NCI-H526 treated with DMSO at 0.1 percent for 48 hours (cell line): ENCODE results near the gene ZNF483.
"Not testable (repeated sequence)": the region's sequence is repeated elsewhere in the genome, so short reads cannot be mapped to it uniquely, and the experiment has no call there.

Experiments
- DNase-seq: peaks from one replicate; lab custom pipeline; 2025; lab: John Stamatoyannopoulos, UW

The ZNF483 gene

DNA sequence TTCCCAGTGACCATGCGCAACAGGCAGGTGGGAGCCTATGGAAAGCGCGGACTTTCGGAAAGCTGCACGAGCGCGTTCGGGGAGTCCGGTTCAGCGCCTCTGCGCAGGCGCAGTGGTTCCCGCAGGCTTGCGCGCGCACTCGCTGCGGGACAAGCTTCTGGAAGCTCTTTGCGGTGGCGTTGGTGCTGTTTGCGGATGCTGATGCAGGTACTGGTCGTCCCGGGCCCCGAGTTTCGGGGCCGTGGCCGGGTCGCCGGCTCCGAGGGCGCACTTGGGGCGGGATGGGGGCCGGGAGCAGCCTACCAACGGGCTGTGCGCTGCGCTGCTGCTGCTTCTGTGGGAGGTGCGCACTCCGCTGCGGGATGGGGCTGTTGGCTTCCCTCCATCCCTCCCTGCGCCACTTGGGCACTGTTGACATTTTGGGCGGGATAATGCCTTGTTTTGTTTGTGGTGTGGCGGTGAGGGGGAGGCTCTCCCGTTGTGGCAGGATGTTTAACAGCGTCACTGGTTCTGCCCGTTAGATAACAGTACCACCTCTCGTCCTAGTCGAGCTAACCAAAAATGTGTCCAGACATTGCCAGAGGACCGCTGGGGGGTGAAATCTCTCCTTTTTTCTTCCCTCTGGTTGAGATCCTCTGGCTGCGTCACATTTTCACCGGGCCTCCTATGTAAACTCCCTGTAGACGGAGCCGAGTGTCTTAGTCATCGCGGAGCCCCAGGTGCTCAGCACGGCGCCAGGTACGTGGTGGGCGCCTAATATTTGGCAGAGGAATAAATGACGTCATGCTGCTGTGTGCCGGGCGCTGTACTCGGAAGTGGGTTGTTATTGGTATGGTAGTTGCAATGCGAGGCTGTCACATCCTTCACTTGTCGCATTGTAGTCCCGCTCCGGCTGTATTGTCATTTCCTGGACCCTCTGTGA lies at the start of gene ZNF483:
Gene ZNF483 (plus strand): TSS at position 124 of the 922 bp plus-strand sequence. CDS start 2,217 bp downstream, outside the sequence.
- DNase-seq: peak; percentile 62

DNA sequence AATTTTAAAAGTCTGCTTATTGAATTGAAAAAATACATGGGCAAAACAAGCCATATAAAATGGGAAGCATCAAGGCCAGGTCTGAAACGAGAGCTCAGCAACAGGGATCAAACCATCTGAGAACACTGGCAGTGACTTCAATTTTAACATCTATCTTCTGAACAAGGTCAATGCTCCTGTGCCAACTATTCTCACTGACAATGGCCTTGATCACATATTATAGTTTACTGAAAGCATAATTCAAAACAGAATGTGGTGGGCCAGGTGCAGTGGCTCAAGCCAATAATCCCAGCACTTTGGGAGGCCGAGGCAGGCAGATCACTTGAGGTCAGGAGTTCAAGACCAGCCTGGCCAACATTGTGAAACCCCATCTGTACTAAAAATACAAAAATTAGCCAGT lies 49.8 kb upstream of the ZNF483 start:
- DNase-seq: no peak

DNA sequence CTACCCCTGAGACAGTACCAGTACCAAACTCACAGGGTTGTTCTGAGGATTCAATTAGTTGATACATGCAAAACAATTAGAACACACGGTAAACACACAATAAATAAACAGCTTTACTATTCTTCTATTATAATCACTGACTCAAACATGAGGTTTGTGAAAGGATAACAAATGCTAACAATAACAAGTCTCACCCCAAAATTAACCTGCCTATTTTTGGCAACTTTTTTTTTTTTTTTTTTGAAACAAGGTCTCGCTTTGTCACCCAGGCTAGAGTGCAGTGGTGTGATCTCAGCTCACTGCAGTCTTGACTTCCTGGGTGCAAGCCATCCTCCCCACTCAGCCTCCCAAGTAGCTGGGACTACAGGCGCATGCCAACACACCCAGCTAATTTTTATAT lies 47.3 kb upstream of the ZNF483 start:
- no peak for DNase-seq

DNA sequence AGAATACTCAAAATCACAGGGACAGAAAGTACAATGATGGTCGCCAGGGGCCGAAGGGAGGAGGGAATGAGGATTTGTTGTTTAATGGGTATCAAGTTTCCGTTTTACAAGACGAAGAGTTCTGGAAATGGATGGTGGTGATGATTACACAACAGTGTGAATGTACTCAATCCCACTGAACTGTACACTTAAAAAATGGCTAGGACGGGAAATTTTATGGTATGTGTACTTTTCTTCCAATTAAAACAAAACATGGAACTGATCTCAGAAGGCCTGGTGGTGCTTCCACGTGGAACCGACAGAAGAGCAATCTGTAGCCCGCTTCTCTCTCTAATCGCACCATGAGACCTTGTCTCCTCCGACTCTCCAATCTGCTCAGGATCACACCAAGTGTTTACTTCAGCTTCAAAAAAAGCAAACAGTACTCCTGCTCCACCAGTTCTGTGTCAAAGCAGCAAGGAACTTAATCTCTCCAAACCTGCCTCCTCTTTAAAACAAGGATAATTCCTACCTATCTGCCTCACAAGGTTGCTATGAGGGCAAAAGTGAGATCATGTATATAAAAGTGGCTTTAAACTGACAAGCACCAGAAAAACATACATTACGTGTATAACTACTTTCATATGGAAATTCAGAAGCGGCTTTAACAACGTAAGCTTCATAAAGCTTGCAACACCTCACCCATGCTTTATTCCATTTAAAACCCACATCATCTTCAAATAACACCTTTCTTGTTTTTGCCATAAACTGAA lies 42.9 kb upstream of the ZNF483 start:
- DNase-seq: peak; percentile 36

DNA sequence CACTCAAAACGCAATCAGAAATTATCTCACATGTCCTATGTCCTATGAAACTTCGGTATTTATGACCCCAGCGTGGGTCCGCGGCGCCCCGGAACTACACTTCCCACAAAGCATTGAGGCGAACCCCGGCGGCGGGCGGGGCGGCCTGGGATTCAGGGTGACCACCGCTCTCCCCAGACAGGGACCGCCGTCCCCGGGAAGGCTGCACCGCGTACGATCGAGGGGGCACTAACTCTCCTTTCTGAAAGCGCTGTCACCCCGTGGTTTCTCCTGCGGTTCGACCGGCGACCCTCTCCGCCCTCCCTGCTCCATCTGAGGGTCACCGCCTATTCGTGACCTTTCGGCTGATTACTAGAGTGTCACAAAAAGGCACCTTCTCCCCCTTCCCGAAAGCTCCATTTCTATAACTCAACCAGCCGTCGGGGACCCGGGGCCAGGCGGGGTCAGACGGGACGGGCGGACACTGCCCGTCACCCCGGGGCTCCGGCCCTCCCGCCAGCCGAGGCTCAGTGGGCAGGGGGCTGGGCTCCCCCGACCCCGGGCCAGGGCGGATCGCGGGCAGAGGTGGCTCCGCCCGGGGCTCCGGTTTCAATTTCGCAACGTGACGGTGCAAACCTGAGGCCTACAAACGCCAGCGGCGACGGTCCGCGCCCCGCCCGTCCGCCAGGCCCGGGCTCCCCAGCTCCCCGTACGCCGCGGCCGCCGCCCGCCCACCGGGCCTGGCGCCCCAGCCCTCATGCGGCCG lies 42.1 kb upstream of the ZNF483 start:
- DNase-seq: peak; percentile 27

DNA sequence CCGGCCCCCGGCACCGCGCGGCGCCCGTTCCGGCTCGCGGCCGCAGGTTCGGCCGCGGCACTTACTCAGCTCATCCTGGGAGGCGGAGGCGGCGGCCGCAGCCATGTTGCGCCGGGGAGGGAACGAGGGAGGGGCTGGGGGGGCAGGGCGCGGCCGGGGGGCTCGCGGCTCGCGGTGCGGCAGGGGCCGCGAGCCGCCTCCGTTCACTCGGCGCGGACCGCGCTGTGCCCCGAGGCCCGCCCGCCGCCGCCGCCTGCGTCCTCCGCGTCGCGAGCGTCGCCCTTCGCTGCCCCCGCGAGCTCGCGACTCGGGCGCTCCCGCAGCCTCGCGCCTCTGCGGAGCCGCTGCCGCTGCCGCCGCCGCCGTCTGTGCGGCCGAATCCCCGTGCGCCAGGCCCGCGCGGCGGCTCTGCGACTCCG lies 41.5 kb upstream of the ZNF483 start:
- no peak for DNase-seq

DNA sequence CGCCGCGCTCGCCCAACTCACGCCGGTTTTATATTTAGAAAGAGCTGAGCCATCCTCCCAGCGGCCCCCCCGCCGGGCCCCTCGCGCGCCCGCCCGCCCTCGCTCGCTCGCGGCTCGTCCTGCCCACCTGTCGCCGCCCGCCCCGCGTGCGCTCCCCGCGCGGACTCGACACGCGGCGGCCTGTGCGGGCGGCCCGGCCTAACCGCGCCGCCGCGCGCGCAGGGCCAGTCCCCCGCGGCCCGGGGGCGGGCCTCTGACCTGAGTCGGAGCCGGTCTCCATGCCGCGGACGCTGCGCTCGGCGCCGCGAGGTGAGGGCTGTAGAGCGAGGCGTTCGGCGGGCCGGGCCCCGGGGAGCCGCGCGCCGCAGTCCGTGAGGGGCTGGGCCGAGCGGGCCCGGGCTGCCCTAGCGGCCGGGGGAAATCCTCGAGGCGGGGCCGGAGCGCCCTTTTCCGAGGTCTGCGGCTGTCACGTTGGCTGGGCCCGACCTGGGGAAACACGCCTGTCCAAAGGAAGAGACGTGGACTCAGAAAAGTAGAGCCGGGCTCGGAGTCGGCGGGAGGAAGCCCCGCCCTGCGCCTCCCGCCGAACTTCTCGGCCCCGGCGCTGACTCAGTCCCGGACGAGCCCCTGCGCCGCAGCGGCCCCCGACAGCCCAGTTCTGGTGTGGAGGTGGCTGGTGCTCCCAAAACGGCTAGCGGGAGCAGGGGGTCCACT lies 41.0 kb upstream of the ZNF483 start, which contains the start of gene ECPAS:
Gene ECPAS (minus strand): TSS at position 526 of the 714 bp plus-strand sequence. CDS start 11,465 bp downstream, outside the sequence.
- peak; percentile 26 for DNase-seq

DNA sequence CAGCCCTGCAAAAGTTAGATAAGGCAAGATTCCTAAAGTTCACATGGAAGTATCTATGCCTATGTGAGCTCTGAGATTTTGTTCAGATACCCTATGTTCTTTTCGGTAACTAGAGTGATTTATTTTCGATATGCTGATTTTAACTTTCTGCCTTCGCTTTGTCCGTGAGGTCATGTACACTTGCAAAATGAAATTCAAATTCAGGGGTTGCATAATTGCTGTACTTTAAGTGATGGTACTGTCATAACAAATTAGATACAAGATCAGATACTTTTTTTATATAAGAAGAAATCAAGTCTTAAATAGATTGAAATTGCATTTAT lies 40.4 kb upstream of the ZNF483 start:
- no peak for DNase-seq

DNA sequence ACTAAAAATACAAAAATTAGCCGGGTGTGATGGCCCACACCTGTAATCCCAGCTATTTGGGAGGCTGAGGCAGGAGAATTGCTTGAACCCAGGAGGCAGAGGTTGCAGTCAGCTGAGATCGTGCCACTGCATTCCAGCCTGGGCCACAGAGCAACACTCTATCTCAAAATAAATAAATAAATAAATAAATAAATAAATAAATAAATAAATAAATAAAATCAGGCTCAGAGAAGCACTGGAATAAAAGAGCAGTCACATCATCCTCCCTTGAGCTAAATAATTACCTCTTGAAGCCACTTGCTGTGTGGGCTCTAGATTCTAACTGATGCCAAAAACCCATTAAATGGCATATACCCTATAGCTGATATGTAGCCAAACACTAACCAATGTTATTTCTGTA lies 27.8 kb upstream of the ZNF483 start:
- not testable (repeated sequence) for DNase-seq

DNA sequence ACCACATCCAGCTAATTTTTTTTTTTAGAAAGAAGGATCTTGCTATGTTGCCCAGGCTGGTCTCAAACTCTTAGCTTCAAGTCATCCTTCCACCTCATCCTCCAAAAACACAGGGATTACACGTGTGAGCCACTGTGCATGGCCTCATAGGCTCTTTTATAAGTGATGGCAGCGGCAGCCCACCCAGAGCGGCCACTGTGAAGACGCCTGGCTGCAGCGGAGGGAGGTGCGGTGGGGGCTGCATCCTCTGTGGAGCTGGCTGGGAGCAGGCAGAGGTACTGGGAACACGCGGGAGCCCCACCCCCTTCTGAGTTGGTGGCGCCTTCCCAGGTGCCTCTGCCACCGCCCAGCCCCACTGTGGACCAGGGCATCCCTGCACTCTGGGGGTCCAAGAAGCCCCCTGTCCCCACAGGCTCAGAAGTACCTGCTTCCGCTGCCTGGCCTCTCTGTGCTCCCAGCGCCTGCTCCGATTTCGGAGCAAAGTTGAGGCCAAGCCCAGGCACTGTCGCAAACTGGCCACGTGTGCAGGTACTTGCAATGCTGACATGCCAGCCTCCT lies 23.9 kb upstream of the ZNF483 start:
- no peak for DNase-seq

DNA sequence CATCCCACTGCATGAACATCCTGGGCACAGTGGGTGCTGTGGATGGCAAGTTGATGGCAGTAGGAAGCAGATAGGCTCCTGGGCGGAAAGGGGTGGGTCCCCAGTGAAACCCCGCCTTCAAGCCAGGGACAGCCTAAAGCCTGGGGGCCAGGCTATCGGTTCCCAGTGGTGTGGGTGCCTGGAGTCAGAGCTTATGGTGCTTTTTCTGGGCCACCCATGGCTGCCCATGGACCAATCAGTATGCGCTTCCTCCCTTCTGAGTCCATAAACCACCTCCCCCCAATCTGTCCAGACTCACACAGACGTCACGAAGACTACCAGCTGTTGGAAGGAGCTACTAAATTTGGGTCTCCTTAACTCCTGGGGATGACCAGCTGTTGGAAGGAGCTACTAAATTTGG lies 23.3 kb upstream of the ZNF483 start:
- DNase-seq: no peak

DNA sequence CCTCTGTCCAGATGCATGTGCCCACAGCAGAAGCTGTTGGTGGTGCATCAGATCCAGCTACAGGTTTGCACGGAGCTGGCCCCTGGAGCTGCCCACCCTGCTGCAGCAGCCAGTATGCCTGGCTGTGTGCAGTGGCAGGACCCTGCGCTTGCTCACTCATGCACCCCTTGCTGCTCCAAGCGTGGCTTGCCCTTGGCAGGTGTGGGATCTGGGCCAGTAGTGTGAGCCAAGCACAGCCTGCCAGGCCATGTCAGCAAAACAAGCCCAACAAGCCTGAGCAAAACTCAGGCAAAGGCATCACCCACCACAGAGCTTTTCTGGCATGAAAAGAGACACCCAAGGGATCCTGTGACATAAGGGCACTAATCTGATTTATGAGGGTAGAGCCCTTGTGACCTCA lies 22.5 kb upstream of the ZNF483 start:
- no peak for DNase-seq

DNA sequence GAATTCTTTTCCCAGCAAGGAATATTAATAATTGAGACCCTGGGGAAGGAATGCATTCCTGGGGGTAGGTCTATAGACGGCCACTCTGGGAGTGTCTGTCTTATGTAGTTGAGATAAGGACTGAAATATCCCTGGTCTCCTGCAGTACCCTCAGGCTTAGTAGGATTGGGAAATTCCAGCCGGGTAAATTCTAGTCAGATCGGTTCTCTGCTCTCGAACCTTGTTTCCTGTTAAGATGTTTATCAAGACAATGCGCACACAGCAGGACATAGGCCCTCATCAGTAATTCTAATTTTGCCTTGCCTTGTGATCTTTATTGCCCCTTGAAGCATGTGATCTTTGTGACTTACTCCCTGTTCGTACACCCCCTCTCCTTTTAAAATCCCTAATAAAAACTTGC lies 13.4 kb upstream of the ZNF483 start:
- not testable (repeated sequence) for DNase-seq

DNA sequence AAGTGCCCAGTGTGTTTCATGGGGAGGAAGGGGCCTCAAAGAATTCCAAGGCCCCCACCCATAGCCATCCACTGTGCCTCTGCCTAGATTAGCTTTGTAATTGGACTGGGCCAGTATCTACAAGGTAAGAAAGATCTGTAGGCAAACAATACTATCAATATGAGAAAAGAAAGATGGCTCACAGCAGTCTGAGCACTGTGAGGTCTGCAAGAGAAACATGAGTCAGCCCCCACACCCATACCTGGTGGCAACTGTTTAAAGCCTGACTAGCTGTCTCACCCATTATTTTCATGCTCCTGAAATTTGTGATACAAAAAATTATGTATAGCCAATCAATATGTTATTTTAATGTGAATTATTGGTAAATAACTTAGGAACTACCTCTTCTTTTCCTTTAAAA lies 10.0 kb upstream of the ZNF483 start:
- DNase-seq: no peak

DNA sequence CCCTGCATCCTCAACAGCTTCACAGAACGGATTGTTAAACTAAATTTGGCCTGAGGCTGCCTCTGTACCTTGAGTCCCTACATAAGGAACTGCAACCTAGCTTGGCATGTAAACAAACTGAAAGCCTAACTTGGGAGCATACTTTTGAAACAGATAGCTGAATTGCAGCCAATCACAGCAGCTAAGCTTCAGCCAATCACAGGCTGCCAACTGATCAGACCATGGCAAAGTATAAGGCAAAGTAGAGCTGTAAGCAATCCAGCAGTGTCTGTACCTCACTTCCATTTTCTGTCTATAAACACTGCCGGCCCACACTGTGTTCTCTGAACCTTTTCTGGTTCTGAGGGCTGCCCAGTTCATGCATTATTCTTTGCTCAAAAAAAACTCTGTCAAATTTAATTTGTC lies 8.9 kb upstream of the ZNF483 start:
- DNase-seq: no peak

DNA sequence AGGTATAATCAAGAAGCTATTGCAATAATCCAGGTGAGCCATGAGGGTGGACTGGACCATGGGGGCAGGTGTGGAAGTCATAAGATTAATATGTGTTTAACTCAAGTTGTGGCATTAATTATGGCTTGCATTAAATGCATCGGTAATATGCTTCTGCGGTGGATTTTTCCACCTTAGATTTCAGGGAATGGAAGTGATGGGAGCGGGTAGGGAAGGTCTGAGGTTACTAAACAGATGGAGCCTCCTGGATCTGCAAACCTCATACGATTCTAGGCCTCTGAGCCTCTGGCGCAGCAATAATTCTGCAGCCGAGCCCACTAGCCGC lies 286 bp upstream of the ZNF483 start:
- DNase-seq: no peak

DNA sequence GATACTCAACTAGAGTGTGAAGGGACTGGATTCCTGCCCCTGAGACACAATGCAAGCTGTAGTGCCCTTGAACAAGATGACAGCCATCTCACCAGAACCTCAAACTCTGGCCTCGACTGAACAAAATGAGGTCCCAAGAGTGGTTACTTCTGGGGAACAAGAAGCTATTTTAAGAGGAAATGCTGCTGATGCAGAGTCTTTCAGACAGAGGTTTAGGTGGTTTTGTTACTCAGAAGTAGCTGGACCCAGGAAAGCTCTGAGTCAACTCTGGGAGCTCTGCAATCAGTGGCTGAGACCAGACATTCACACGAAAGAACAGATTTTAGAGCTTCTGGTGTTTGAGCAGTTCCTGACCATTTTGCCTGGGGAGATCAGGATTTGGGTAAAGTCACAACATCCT lies 2.4 kb downstream of the ZNF483 start:
- DNase-seq: no peak

DNA sequence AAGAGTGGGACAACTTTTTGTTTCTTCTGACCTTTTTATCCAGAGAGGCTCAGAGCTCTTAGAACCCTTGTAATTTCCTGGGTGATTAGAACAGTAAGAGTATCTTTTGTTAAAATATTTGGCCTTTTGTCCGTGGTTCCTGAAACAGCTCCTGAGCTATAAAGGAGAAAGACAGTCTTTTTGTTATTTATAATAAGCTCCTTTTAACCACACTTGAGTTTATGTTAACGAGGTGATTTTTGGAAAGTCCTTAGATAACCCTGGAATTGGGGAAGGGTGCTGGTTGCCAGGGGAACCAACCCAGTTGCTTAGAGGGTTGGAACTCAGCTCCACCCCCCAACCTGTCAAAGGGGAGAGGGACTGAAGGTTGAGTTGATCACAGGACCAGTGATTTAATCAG lies 4.8 kb downstream of the ZNF483 start:
- no peak for DNase-seq

DNA sequence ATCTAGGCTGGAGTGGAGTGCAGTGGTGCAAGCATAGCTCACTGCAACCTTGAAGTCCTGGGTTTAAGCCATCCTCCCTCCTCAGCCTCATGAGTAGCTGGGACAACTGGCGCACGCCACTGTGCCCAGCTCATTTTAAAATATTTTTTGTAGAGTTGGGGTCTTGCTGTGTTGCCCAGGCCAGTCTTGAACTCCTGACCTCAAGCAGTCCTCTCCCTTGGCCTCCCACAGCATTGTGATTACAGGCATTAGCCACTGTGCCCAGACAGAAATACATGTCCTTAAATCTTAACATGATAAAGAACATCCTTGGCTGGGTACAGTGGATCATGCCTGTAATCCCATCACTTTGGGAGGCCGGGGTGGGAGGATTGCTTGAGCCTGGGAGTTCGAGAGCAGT lies 6.7 kb downstream of the ZNF483 start:
- no peak for DNase-seq

DNA sequence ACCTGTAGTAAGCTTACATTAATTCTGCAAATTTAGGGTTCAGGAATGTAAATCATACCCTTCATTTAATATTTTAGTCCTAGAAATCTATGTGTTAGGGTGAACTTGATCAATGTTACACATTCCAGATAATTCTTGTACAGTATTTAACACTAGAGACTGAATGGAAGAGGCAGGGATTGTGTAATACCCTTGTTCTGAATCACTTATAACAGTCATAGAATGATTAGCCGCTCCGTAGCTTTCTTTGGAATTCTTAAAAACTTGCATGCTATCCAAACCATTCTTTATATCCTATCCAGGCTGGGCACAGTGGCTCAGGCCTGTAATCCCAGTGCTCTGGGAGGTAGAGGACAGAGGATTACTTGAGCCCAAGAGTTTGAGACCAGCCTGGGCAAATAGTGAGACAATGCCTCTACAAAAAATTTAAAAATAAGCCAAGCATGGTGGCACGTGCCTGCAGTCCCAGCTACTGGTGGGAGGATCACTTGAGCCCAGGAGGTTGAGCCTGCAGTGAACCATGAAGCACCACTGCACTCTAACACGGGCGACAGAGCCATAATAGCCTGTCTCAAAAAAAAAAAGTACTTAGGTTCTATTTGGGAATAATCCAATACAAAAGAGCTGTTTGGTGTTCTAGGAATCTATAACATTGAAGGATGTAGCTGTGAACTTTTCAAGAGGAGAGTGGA lies 8.3 kb downstream of the ZNF483 start:
- DNase-seq: no peak
